Vagina (tissue), 2 donors: ENCODE measurements around the gene IRS2. TPM values are rescaled to one million over a fixed set of nuclear protein-coding genes. Genes with fewer than 3 reads are reported as not detected.

Experiments
- DNase-seq, 2 donors: peaks; one replicate each; pipeline ENCODE4 v3.0.0-alpha.2; 2017; ENCODE audit errors: extremely low spot score in 2 of 2
- H3K27ac ChIP-seq: fragments of 200-600 bp; sonication (generic); one replicate; pipeline ENCODE4 v1.5.1; 2019
- H3K27me3 ChIP-seq: fragments of 200-600 bp; sonication (generic); one replicate; pipeline ENCODE4 v1.5.1; 2019
- H3K36me3 ChIP-seq, 2 donors: fragments of 200-600 bp; sonication (generic); one replicate each; pipeline ENCODE4 v1.5.1; 2017 to 2019
- H3K4me1 ChIP-seq: fragments of 200-600 bp; sonication (generic); one replicate; pipeline ENCODE4 v1.5.1; 2019
- H3K4me3 ChIP-seq, 2 donors: fragments of 200-600 bp; sonication (generic); 1 replicate in 1 of 2; 2 replicates in 1 of 2; pipeline ENCODE4 v1.5.1; 2016 to 2019
- H3K9me3 ChIP-seq: fragments of 200-600 bp; sonication (generic); one replicate; pipeline ENCODE4 v1.5.1; 2019
- POLR2A ChIP-seq, 2 donors: fragments of 450-650 bp; IDR thresholded peaks; one replicate each; pipeline ENCODE4 v1.6.1; 2017; ENCODE audit warnings: antibody characterized with exemption in 2 of 2, mild to moderate bottlenecking in 2 of 2, moderate library complexity in 2 of 2
- POLR2AphosphoS5 ChIP-seq, 2 donors: sonication (generic); formaldehyde crosslinking; IDR thresholded peaks; one replicate each; pipeline ENCODE4 v1.9.0; 2017; ENCODE audit warnings: antibody characterized with exemption in 2 of 2, mild to moderate bottlenecking in 2 of 2, low read depth in 1 of 2; ENCODE audit not compliant: insufficient read depth in 1 of 2
- intact Hi-C: fragments of 100-400 bp; cut with DNase I; formaldehyde crosslinking; loops from one replicate; pipeline ENCODE4 v1.15.1; 2023
- total RNA-seq: library from RNA; depleted of rRNA; stranded (reverse); fragments of >200 nt; gene quantifications from one replicate; pipeline ENCODE4 v1.2.3, GENCODE V29; 2016
- TF ChIP-seq, protein P1 (sequence below), 3 experiments: fragments of 450-650 bp in 2 of 3; fragments of 200-600 bp in 1 of 3; sonication (generic) in 1 of 3; IDR thresholded peaks; one replicate each; pipeline ENCODE4 v1.5.1; 2017 to 2019; ENCODE audit warnings: antibody characterized with exemption in 3 of 3, mild to moderate bottlenecking in 2 of 3, moderate library complexity in 2 of 3

Gene IRS2
- total RNA-seq, 1 donor from 2014 or later = 25.0 TPM

DNA sequence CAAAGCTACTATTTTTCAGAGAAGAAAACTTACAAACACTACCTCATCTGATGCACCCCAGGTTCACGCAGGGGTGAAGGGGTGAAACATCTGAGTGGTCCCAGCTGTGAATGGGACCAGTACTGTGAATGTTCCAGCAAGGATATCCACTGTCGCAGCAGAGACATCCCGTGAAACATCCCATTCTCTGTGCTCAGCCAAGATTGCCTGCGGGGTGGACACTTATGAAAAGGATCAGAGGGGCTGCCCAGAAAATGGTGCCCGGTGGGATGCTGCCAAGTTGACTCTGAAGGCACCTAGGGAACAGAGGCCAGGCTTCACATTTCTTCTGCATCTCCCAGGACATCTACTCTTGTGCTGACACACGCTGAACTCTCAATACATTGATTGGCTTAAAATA is 15.9 kb downstream of the IRS2 start:
- Histone ChIP-seq H3K9me3 (no peaks in the 10 kb centered on the region), H3K36me3 (peaks cover 0 to 10% of the 10 kb centered on the region in 2 donors), H3K27me3 (no peaks in the 10 kb centered on the region), H3K27ac (no peak overlapping the region), H3K4me1 (peaks cover 31% of the 10 kb centered on the region), H3K4me3 (no peak overlapping the region)
- DNase-seq = no peak
- intact Hi-C loops = no loop called here
- TF ChIP-seq POLR2AphosphoS5 (IDR thresholded peaks at IDR 0.05; ENCODE audit: insufficient read depth in 1 of 2, low read depth in 1 of 2) (no peak), POLR2A (IDR thresholded peaks at IDR 0.05) (no peak)
- TF ChIP-seq, protein P1, sequence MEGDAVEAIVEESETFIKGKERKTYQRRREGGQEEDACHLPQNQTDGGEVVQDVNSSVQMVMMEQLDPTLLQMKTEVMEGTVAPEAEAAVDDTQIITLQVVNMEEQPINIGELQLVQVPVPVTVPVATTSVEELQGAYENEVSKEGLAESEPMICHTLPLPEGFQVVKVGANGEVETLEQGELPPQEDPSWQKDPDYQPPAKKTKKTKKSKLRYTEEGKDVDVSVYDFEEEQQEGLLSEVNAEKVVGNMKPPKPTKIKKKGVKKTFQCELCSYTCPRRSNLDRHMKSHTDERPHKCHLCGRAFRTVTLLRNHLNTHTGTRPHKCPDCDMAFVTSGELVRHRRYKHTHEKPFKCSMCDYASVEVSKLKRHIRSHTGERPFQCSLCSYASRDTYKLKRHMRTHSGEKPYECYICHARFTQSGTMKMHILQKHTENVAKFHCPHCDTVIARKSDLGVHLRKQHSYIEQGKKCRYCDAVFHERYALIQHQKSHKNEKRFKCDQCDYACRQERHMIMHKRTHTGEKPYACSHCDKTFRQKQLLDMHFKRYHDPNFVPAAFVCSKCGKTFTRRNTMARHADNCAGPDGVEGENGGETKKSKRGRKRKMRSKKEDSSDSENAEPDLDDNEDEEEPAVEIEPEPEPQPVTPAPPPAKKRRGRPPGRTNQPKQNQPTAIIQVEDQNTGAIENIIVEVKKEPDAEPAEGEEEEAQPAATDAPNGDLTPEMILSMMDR (IDR thresholded peaks at IDR 0.05) = no peak

DNA sequence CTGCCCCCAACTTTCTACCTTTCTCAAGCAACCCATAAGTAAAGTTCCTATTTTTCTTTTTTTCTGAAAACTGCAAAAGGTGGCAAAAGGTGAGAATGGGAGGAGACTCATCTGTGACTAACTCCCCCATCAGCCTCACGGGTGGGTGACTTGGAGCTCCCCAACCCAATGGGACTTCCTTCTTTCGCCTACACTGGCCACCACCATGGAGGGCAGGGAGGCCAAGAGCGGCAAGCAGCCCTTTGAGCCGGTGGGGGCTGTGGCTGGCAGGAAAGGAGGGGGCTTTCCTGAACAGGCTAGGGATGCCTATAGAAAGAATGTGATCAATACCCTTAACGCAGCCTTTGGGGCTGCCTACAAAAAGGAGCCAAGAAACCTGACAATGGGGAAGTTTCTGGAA is 16.5 kb downstream of the IRS2 start:
- Histone ChIP-seq H3K27me3 (no peaks in the 10 kb centered on the region), H3K4me1 (peaks cover 35% of the 10 kb centered on the region), H3K27ac (no peak overlapping the region), H3K9me3 (no peaks in the 10 kb centered on the region), H3K36me3 (peaks cover 0 to 10% of the 10 kb centered on the region in 2 donors), H3K4me3 (no peak overlapping the region)
- TF ChIP-seq, protein P1 (IDR thresholded peaks at IDR 0.05) = no peak
- TF ChIP-seq POLR2AphosphoS5 (IDR thresholded peaks at IDR 0.05; ENCODE audit: insufficient read depth in 1 of 2, low read depth in 1 of 2) (no peak), POLR2A (IDR thresholded peaks at IDR 0.05) (no peak)
- intact Hi-C loops = no loop called here
- DNase-seq = no peak

DNA sequence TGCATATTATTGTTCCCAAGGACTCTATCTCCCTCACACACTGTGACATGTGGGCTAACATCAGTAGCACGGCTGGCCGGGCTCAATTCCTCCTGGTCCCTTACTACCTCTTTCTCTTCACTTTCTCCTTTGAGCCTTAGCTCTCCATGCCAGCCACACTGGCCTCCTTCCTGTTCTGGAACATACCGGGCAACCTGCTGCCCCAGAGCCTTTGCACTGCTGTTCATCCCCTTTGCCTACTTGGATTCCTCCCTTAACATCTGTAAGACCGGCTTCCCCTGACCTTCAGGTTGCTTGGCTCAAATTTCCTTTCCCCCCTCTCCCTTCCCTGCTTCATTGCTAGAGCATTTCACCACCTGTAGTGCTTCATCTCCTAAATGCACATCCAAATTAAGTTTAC is 17.1 kb downstream of the IRS2 start:
- H3K27me3 ChIP-seq = no peaks in the 10 kb centered on the region
- H3K36me3 ChIP-seq = peaks cover 0 to 10% of the 10 kb centered on the region in 2 donors
- H3K4me1 ChIP-seq = peaks cover 41% of the 10 kb centered on the region
- TF ChIP-seq, protein P1 (IDR thresholded peaks at IDR 0.05) = no peak
- TF ChIP-seq POLR2A (IDR thresholded peaks at IDR 0.05) (no peak), POLR2AphosphoS5 (IDR thresholded peaks at IDR 0.05; ENCODE audit: insufficient read depth in 1 of 2, low read depth in 1 of 2) (no peak)
- H3K9me3 ChIP-seq = no peaks in the 10 kb centered on the region
- no peak for DNase-seq
- no peak overlapping the region for H3K4me3 ChIP-seq
- no peak overlapping the region for H3K27ac ChIP-seq
- intact Hi-C loops = no loop called here

DNA sequence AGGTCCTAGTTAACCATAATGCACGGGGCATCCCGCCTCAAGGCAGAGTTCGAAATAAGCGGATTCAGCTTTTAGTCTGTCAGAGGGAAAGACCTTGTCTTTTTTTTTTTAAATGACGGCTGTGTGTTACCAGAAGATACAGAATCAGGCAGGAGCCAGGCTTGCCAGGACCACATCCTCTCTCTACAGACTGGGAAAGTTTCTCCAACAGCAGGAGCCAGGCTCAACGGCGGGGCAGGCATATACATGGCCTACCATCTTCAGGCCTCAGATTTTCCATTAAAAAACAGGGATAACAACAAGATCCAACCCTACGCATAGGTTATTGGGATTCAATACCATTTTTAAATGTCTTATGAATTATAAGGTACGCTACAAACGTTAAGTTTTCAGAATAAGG is 17.8 kb downstream of the IRS2 start:
- no peaks in the 10 kb centered on the region for H3K27me3 ChIP-seq
- H3K27ac ChIP-seq = no peak overlapping the region
- peaks cover 0 to 10% of the 10 kb centered on the region in 2 donors for H3K36me3 ChIP-seq
- H3K4me1 ChIP-seq = peaks cover 47% of the 10 kb centered on the region
- intact Hi-C loops = no loop called here
- H3K9me3 ChIP-seq = no peaks in the 10 kb centered on the region
- no peak overlapping the region for H3K4me3 ChIP-seq
- DNase-seq = no peak
- TF ChIP-seq, protein P1 (IDR thresholded peaks at IDR 0.05) = no peak
- TF ChIP-seq POLR2AphosphoS5 (IDR thresholded peaks at IDR 0.05; ENCODE audit: insufficient read depth in 1 of 2, low read depth in 1 of 2) (no peak), POLR2A (IDR thresholded peaks at IDR 0.05) (no peak)

DNA sequence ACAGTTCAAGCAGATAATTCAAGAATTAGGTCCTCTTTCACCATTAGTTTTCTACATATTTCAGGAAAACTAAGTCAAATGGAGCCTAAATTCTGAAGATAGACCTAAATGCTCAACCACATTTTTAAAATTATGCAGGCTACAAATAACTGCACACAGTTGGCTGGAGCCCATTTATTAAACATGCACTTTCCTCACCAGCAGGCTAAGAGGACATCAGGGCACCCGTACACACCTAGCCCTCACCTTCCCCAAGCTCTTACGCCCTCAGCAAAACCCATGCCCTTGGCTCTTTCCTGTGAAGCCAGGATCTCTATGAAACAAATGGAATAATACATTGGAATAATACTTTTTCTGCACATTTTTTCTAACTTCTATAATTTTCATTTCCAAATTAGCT is 18.2 kb downstream of the IRS2 start:
- no peak for TF ChIP-seq POLR2AphosphoS5 (IDR thresholded peaks at IDR 0.05; ENCODE audit: insufficient read depth in 1 of 2, low read depth in 1 of 2)
- TF ChIP-seq, protein P1 (IDR thresholded peaks at IDR 0.05) = no peak
- no peak for TF ChIP-seq POLR2A (IDR thresholded peaks at IDR 0.05)
- H3K36me3 ChIP-seq = peaks cover 0 to 10% of the 10 kb centered on the region in 2 donors
- peaks cover 47% of the 10 kb centered on the region for H3K4me1 ChIP-seq
- no peaks in the 10 kb centered on the region for H3K9me3 ChIP-seq
- intact Hi-C loops = no loop called here
- H3K4me3 ChIP-seq = no peak overlapping the region
- DNase-seq = no peak
- no peak overlapping the region for H3K27ac ChIP-seq
- H3K27me3 ChIP-seq = no peaks in the 10 kb centered on the region
